NCI-H1436 treated with DMSO at 0.1 percent for 48 hours (cell line): ENCODE measurements around the gene PODN.

Source experiments
- DNase-seq: peaks from one replicate; lab custom pipeline; 2025; lab: John Stamatoyannopoulos, UW

PODN gene

GRCh38 chr1:53074313-53075154 lies 12.5 kb downstream of the PODN start:
- DNase-seq, result no peak

GRCh38 chr1:53075206-53075605 lies 13.2 kb downstream of the PODN start:
- DNase-seq, result no peak

GRCh38 chr1:53075761-53076163 lies 13.7 kb downstream of the PODN start:
- no peak for DNase-seq

GRCh38 chr1:53076165-53076564 lies 14.2 kb downstream of the PODN start:
- no peak for DNase-seq

- DNase-seq, result no peak
Measured at GRCh38 chr1:53076721-53077598, 14.9 kb downstream of the PODN start.

GRCh38 chr1:53077599-53077965 lies 15.6 kb downstream of the PODN start:
- no peak for DNase-seq

GRCh38 chr1:53078333-53079101 lies 16.5 kb downstream of the PODN start:
- DNase-seq, result no peak

GRCh38 chr1:53079251-53079650 lies 17.2 kb downstream of the PODN start:
- DNase-seq, result no peak

- no peak for DNase-seq
Measured at GRCh38 chr1:53080041-53080440, 18.0 kb downstream of the PODN start.

GRCh38 chr1:53080769-53081168 lies 18.8 kb downstream of the PODN start:
- DNase-seq, result no peak

- no peak for DNase-seq
Measured at GRCh38 chr1:53081384-53082066, 19.5 kb downstream of the PODN start.

- DNase-seq, result no peak
Measured at GRCh38 chr1:53082826-53083455, 20.9 kb downstream of the PODN start.

GRCh38 chr1:53083636-53084588 lies 21.9 kb downstream of the PODN start:
- no peak for DNase-seq

GRCh38 chr1:53084589-53084971 lies 22.6 kb downstream of the PODN start:
- DNase-seq, result no peak

- no peak for DNase-seq
Measured at GRCh38 chr1:53085405-53085804, 23.4 kb downstream of the PODN start.

GRCh38 chr1:53086491-53087070 lies 24.6 kb downstream of the PODN start:
- DNase-seq, result no peak

- no peak for DNase-seq
Measured at GRCh38 chr1:53087332-53088285, 25.6 kb downstream of the PODN start.

- no peak for DNase-seq
Measured at GRCh38 chr1:53088616-53089300, 26.7 kb downstream of the PODN start.
